Gastrocnemius medialis (tissue), 4 donors: ENCODE data around the gene KLHL40. TPM values are rescaled to one million over a fixed set of nuclear protein-coding genes. Genes with fewer than 3 reads are reported as not detected.

Experiments used
- ATAC-seq, 2 donors: fragments of 150-250 bp; one replicate each; pipeline ENCODE4 v1.9.1; 2016
- DNase-seq, 2 donors: peaks; one replicate each; pipeline ENCODE4 v3.0.0-alpha.2; 2019
- H3K27ac ChIP-seq, 4 donors: fragments of 200-600 bp; sonication (generic); 1 replicate in 1 of 4; 2 replicates in 3 of 4; pipeline ENCODE4 v1.5.1; 2016 to 2018; ENCODE audit warnings: mild to moderate bottlenecking in 2 of 4, moderate library complexity in 1 of 4
- H3K27me3 ChIP-seq, 3 donors: fragments of 200-600 bp; sonication (generic) in 2 of 3; 1 replicate in 1 of 3; 2 replicates in 2 of 3; pipeline versions ENCODE4 v1.5.1 to v1.6.0; 2016 to 2019; ENCODE audit warnings: mild to moderate bottlenecking in 1 of 3, moderate library complexity in 1 of 3
- H3K36me3 ChIP-seq, 2 donors: fragments of 200-600 bp; sonication (generic) in 1 of 2; one replicate each; pipeline ENCODE4 v1.5.1; 2017 to 2018
- H3K4me1 ChIP-seq, 2 donors: fragments of 200-600 bp; sonication (generic) in 1 of 2; one replicate each; pipeline ENCODE4 v1.5.1; 2016 to 2017; ENCODE audit warnings: mild to moderate bottlenecking in 2 of 2
- H3K4me3 ChIP-seq, 4 donors: fragments of 200-600 bp; sonication (generic) in 3 of 4; 1 replicate in 1 of 4; 2 replicates in 3 of 4; pipeline ENCODE4 v1.5.1; 2016 to 2019; ENCODE audit warnings: mild to moderate bottlenecking in 2 of 4
- H3K9me3 ChIP-seq, 3 donors: fragments of 200-600 bp; sonication (generic) in 2 of 3; 1 replicate in 1 of 3; 2 replicates in 2 of 3; pipeline ENCODE4 v1.5.1; 2016 to 2019
- CTCF ChIP-seq, 5 experiments: fragments of 450-650 bp in 3 of 5; fragments of 200-600 bp in 2 of 5; sonication (generic) in 2 of 5; IDR thresholded peaks in 4 of 5; conservative IDR thresholded peaks in 1 of 5; 1 replicate in 4 of 5; 2 replicates in 1 of 5; pipeline ENCODE4 v1.5.1; 2016 to 2019; ENCODE audit warnings: antibody characterized with exemption in 5 of 5, mild to moderate bottlenecking in 3 of 5, moderate library complexity in 3 of 5
- POLR2A ChIP-seq, 2 donors: fragments of 450-650 bp; IDR thresholded peaks; one replicate each; pipeline ENCODE4 v1.6.1; 2017; ENCODE audit warnings: antibody characterized with exemption in 2 of 2, mild to moderate bottlenecking in 2 of 2, moderate library complexity in 2 of 2
- in situ Hi-C, 4 donors: fragments of 200-750 bp; cut with MboI; loops; one replicate each; pipeline versions ENCODE4 v1.15.0 to v1.8.0; 2017; ENCODE audit warnings: low sequenced_read_pairs in 4 of 4
- intact Hi-C: fragments of 100-400 bp; cut with DNase I; formaldehyde crosslinking; loops from one replicate; pipeline ENCODE4 v1.15.1; 2023; ENCODE audit warnings: low total_unique reads
- total RNA-seq, 4 donors: library from RNA; depleted of rRNA; stranded (reverse); fragments of >200 nt; gene quantifications; one replicate each; pipeline versions ENCODE4 v1.1.0 to v1.2.3, GENCODE V29; 2016

Gene KLHL40
- total RNA-seq, 4 donors from 2014 or later, result 197 to 682 (median 397) TPM

DNA sequence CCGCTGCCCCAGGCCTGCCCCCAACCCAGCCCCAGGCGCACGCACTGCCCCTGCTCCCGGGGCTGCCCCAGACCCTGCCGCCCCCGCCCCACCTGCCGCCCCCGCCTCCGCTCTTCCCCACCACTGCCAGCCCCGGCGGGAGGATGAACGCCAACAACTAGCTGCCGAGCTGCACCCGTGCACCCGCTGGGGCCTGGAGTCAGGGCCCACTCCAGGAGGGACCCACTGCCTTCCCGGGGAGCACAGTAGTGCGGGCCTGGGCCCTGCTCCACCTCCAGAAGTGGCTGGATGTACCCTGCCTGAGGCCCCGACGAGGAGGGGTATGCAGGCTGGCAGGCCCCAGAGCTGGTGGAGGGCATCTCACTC is 20.9 kb upstream of the KLHL40 start:
- no peaks in the 10 kb centered on the region for H3K27me3 ChIP-seq
- intact Hi-C loops, result no loop called here
- H3K4me1 ChIP-seq, result peaks cover 44 to 52% of the 10 kb centered on the region in 2 donors
- TF ChIP-seq POLR2A (IDR thresholded peaks at IDR 0.05) (no peak), CTCF (IDR thresholded peaks at IDR 0.05 in 4 of 5, conservative IDR thresholded peaks at IDR 0.05 in 1 of 5) (no peak)
- in situ Hi-C loops, result no loop called here
- peak overlapping the region in 3 of 4 donors; percentile 4 to 83 (median 74) for H3K27ac ChIP-seq
- no peak for DNase-seq
- H3K9me3 ChIP-seq, result no peaks in the 10 kb centered on the region
- no peak for ATAC-seq
- no peaks in the 10 kb centered on the region for H3K36me3 ChIP-seq
- no peak overlapping the region for H3K4me3 ChIP-seq

DNA sequence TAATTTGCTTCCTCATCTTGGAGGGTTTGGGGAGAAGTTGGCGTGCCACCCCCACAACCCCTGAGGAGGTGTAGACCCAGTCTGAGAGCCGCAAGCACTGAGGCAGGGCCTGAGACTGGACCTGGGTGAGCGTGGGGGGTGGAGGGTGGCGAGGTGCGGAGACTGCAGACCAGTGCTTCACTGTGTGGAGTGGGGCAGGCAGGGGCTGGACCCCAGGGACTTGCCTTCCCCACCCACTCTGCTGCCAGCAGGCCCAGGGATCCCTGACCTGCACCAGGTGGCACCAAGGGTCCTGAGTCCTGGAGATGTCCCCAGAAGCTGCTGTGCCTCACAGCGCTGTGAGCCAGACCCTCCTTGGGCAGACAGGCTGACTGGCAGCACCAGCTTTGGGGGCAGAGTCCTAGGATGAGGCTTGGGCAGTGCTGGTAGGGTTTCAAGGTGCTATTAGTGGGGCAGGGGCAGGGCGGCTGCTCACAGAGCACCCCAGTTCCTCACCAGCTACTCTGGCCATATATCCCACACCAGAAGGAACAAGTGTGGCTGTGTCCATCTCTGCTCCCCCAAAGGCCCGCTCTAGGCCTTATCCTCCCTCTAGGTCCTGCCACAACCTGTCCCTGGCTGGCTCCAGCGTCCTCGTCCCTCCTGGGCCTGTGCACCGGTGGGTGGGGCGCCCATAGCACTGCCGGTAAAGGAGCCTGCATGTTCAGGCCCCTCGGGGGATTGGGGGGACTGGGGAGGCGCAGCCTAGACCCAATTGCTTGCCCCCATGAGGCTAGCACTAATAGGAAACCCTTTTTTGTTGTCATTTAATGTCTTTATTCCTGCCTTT is 20.1 kb upstream of the KLHL40 start:
- TF ChIP-seq CTCF (IDR thresholded peaks at IDR 0.05 in 4 of 5, conservative IDR thresholded peaks at IDR 0.05 in 1 of 5) (no peak), POLR2A (IDR thresholded peaks at IDR 0.05) (no peak)
- Histone ChIP-seq H3K4me3 (no peak overlapping the region), H3K4me1 (peaks cover 42 to 46% of the 10 kb centered on the region in 2 donors), H3K9me3 (no peaks in the 10 kb centered on the region), H3K27me3 (no peaks in the 10 kb centered on the region), H3K36me3 (no peaks in the 10 kb centered on the region), H3K27ac (peak overlapping the region; percentile 74 to 83 (median 81))
- intact Hi-C loops, result no loop called here
- DNase-seq (no peak), ATAC-seq (no peak)
- in situ Hi-C loops, result no loop called here

DNA sequence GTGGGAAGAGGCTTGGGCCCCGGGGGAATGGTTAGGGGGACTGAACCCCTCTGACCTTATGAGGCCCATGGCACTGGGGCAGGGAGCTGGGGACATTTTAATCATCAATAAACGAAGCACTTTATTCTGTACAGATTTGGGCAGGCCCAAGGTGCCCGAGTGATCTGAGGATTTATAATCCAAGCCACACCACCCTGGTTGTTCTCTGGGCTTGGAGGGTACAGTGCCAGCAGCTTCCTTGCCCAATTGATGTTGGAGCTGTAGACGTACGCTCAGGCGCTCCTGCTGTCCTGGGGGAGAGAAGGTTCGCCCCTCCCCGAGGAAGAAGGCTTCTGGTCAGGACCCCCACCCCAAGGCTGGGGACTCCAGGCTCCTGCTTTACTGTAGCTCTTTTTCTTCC is 19.3 kb upstream of the KLHL40 start:
- intact Hi-C loops, result no loop called here
- Histone ChIP-seq H3K27me3 (no peaks in the 10 kb centered on the region), H3K27ac (peak overlapping the region; percentile 74 to 83 (median 81)), H3K4me3 (no peak overlapping the region), H3K36me3 (no peaks in the 10 kb centered on the region), H3K4me1 (peaks cover 37 to 41% of the 10 kb centered on the region in 2 donors), H3K9me3 (no peaks in the 10 kb centered on the region)
- no peak for TF ChIP-seq CTCF (IDR thresholded peaks at IDR 0.05 in 4 of 5, conservative IDR thresholded peaks at IDR 0.05 in 1 of 5)
- TF ChIP-seq POLR2A (IDR thresholded peaks at IDR 0.05), result no peak
- in situ Hi-C loops, result no loop called here
- ATAC-seq (peak; percentile 13 to 38), DNase-seq (no peak)

GRCh38 chr3:42666577-42666998 is 18.7 kb upstream of the KLHL40 start:
- Histone ChIP-seq H3K36me3 (no peaks in the 10 kb centered on the region), H3K4me3 (no peak overlapping the region), H3K27me3 (no peaks in the 10 kb centered on the region), H3K9me3 (no peaks in the 10 kb centered on the region), H3K4me1 (peaks cover 32 to 41% of the 10 kb centered on the region in 2 donors), H3K27ac (peak overlapping the region; percentile 74 to 83 (median 81))
- intact Hi-C loops, result no loop called here
- peak in 1 of 2 donors; percentile 71 for DNase-seq
- in situ Hi-C loops, result no loop called here
- peak; percentile 13 to 57 for ATAC-seq
- no peak for TF ChIP-seq POLR2A (IDR thresholded peaks at IDR 0.05)
- no peak for TF ChIP-seq CTCF (IDR thresholded peaks at IDR 0.05 in 4 of 5, conservative IDR thresholded peaks at IDR 0.05 in 1 of 5)
